A549 (cell line): ENCODE results near the gene ADGRB2.

ENCODE experiments used
- CHD4 ChIP-seq: fragments of 200-600 bp; sonication (generic); IDR thresholded peaks from 2 replicates; pipeline ENCODE4 v1.6.1; 2016; ENCODE audit warnings: antibody characterized with exemption, mild to moderate bottlenecking, borderline replicate concordance
- JUN ChIP-seq, 2 experiments: fragments of >200 bp; sonication (Bioruptor Twin); formaldehyde crosslinking; IDR thresholded peaks; 2 replicates in 1 of 2; 3 replicates in 1 of 2; pipeline ENCODE4 v1.6.1; 2016 to 2017
- JUNB ChIP-seq: fragments of >200 bp; sonication (Bioruptor Twin); formaldehyde crosslinking; IDR thresholded peaks from 2 replicates; pipeline ENCODE4 v1.6.1; 2016
- MAFK ChIP-seq: fragments of 450-650 bp; IDR thresholded peaks from 2 replicates; pipeline ENCODE4 v1.6.1; 2014; ENCODE audit not compliant: partially characterized antibody
- POLR2A ChIP-seq: IDR thresholded peaks from 2 replicates; pipeline ENCODE4 v1.6.1; 2012; ENCODE audit warnings: mild to moderate bottlenecking, low read length
- RFX5 ChIP-seq: fragments of 450-650 bp; IDR thresholded peaks from 2 replicates; pipeline ENCODE4 v1.7.1; 2014; ENCODE audit warnings: antibody characterized with exemption, mild to moderate bottlenecking, moderate library complexity
- SREBF2 ChIP-seq: fragments of 450-650 bp; IDR thresholded peaks from 2 replicates; pipeline ENCODE4 v1.6.1; 2014; ENCODE audit warnings: mild to moderate bottlenecking, moderate library complexity
- TP53 ChIP-seq: fragments of 250-450 bp; sonication (Bioruptor Pico); IDR thresholded peaks from 2 replicates; pipeline ENCODE4 v1.5.0; 2021; ENCODE audit warnings: mild to moderate bottlenecking, moderate library complexity
- USF2 ChIP-seq: fragments of 450-650 bp; IDR thresholded peaks from 2 replicates; pipeline ENCODE4 v1.6.1; 2014; ENCODE audit warnings: antibody characterized with exemption

GRCh38 chr1:31735571-31735970 lies 28.6 kb downstream of the ADGRB2 start:
- TF ChIP-seq TP53 (CRISPR knock-in tag): no peak
- no peak for TF ChIP-seq JUNB
- no peak for TF ChIP-seq RFX5
- no peak for TF ChIP-seq SREBF2
- no peak for TF ChIP-seq USF2
- TF ChIP-seq POLR2A: no peak
- TF ChIP-seq CHD4: no peak
- no peak for TF ChIP-seq MAFK
- no peak for TF ChIP-seq JUN (IDR thresholded peaks at IDR 0.05)
